NCI-H510A (cell line): ENCODE data around the gene SH3RF3.
"Not testable (repeated sequence)": the region's sequence is repeated elsewhere in the genome, so short reads cannot be mapped to it uniquely, and the experiment has no call there.

Source experiments
- DNase-seq: peaks from one replicate; lab custom pipeline; 2025; lab: John Stamatoyannopoulos, UW

The SH3RF3 gene

DNA sequence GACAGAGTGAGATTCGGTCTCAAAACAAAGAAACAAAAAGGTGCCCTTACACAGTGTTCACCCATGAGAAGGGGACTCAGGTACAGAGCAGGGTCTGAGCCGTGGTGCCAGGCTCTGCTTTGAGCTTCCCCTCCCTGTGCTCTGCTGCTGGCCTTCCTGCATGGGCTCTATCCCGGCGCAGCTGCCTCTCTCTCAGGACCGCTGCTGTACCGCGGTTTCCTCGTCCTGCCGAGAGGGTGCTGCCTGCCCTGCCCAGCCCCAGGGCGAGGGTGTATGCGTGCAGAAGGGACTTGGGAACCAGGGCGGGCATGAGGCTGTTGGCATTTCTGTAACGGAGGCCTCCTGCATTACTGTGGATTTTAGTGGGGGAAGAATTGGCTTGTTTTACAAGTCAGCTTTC lies 30.1 kb downstream of the SH3RF3 start:
- no peak for DNase-seq

DNA sequence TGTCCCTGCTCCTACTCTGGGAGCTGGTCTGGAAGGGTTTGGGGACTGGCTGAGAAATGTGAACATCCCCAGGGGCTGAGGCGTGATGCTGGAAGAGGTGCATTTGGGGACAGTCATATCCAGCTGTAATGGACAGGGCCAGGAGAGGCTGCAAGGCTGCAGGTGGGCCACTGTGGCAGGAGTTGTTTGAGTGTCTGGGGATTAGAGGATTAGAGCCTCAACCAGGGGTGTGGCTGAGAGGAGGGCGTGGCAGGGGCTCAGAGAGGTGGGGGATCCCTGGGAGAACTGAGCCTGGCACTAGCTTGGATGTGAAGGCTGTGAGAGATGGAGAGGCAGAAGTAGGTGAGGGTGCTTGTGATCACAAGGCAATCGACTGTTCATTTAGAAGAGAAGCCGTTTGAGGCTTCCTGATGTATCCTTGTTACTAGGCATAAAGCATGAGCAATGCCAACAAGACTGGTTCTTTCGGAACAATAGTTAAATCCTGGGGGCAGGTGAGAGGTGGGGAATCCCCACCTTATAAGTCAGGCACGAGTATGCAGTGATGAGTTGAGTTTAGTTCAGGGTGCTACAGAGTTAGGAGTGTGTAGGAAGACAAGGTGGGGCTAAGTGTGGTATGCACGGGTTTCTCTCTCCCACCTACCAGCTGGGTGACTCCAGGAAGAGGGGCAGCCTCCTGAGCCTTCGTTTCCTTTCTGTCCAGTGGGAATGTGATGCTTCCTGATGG lies 31.9 kb downstream of the SH3RF3 start:
- no peak for DNase-seq

DNA sequence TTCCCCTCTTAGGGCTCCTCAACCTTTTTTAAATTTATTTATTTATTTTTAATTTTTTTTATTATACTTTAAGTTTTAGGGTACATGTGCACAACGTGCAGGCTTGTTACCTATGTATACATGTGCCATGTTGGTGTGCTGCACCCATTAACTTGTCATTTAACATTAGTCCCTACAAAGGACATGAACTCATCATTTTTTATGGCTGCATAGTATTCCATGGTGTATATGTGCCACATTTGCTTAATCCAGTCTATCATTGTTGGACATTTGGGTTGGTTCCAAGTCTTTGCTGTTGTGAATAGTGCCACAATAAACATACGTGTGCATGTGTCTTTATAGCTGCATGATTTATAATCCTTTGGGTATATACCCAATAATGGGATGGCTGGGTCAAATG lies 33.4 kb downstream of the SH3RF3 start:
- not testable (repeated sequence) for DNase-seq

DNA sequence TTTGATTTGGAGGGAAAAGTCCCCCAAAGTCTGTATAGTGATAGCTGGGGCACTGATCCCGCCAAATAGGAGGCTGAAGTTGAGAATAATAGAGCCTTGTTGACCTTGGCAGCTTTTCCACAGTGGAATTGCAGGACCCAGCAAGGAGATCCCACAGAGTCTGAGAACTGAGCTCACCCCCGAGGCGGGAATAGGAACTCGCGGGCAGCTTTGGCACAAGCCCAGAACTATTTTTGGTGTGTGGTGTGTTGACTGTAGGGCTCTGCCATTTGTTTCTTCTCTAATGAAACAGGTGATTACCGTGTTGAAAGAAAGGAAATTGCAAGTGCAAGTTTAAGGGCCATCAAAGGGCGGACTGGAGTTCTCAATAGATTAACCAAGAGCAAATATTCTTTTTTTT lies 34.0 kb downstream of the SH3RF3 start:
- DNase-seq = no peak

DNA sequence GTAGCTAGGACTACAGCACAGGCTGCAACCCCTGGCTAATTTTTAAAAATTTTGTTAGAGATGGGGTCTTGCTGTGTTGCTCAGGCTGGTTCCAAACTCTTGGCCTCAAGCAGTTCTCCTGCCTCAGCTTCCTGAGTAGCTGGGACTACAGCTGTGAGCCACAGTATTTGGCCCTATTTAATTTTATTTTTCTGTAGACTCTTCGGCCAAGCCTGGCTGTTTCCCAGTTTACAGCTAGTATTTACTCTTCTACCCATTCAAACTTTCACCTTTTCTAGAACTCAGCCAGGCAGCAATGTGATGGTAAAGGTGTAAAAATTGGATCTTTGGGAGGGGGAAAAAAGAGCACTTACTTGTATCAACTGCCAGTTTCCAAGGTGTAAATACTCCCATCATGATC lies 35.3 kb downstream of the SH3RF3 start:
- no peak for DNase-seq

DNA sequence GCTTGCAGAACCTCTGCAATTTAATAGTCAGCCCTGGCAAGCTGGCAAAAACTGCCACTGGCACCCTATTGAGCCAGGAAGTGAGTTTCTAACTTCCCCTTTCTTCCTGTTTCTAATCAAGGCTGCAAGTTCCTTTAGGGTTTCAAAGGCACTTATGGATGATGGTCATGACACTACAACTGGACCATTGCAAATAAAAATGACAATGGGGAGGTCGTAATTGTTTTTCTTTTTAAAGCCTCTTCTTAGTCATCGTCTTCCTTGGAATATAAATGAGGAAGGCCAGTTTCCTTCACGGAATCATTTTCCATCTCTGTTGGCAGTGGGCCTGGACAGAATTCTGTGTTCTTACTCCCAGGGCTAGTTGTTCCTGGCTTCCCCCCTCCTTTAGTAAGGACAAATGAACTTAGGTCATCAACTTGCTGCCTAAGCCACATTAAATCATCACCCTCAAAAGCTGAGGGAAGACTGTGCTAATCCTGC lies 35.8 kb downstream of the SH3RF3 start:
- DNase-seq = no peak

DNA sequence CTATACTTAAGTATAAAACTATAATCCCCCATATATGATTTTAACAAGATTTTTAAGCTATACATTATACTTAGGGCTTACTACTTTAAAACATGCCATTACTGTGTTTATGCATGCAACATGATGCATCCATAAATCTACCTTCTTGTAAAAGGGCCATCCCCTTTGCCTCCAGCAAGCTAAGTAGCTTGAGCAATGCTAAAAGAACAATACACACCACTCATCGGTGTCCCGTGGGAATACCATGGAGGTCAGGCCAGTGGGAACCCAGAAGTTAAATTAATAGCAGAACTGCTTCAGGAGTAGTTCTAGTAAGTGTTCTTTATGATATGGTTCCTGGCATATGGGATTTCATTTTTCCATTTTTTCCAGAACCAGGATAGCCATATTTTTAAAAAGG lies 37.8 kb downstream of the SH3RF3 start:
- no peak for DNase-seq

DNA sequence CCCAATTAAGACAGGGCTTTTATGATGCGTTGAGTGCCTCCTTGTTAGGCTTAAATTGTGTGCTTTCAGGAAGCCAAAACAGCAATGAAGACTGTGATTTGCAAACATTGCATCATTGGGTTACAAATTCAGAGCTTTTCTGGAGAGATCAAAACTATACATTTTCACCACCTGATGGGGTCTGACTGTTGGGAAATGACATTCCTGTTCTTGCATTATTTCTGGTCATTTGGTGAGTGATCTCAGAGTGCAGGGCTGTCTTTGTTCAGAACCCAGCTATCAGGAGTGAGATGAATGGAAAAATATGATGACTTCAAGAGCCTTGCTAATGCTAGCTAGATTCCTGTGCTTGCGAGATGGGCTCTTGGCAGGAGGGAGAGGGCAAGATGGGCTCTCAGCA lies 39.1 kb downstream of the SH3RF3 start:
- DNase-seq = no peak

DNA sequence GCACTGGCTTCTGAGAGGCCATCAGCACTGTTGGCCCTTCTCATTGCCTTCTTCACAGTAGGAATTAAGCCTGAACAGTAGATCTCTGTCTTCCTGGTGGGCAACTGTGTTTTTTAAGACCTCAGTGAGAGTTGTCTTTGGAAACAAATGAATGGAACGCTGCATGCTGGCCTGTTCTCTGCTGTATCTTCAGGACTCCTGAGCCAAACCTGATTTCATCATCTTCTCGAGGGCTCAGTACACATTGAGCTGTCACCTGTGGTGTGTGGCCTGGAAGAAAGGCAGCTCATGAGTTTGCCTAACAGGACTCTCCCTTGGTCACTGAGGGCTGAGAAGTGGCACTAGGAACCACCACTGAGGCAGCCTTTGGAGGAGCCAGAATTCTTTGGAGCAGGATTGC lies 39.7 kb downstream of the SH3RF3 start:
- DNase-seq = no peak

DNA sequence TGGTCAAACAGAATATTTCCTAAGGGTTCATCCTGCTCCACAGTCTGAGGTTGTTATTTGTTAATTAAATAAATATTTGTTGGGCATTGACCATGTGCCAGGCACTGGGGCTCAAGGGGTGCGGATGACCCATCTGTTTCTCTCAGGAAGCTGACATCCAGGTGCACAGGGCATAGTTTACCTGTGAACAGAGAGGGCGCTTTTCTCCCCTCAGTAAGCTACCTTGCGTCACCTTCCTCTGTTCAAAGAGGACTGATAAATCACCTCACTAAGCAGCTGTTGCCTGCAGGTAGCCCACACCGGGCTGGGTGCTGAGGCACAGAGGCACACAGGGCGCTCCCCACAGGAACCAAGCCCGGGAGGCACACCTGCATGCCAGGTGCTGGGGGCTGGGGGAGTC lies 41.6 kb downstream of the SH3RF3 start:
- peak; percentile 66 for DNase-seq

DNA sequence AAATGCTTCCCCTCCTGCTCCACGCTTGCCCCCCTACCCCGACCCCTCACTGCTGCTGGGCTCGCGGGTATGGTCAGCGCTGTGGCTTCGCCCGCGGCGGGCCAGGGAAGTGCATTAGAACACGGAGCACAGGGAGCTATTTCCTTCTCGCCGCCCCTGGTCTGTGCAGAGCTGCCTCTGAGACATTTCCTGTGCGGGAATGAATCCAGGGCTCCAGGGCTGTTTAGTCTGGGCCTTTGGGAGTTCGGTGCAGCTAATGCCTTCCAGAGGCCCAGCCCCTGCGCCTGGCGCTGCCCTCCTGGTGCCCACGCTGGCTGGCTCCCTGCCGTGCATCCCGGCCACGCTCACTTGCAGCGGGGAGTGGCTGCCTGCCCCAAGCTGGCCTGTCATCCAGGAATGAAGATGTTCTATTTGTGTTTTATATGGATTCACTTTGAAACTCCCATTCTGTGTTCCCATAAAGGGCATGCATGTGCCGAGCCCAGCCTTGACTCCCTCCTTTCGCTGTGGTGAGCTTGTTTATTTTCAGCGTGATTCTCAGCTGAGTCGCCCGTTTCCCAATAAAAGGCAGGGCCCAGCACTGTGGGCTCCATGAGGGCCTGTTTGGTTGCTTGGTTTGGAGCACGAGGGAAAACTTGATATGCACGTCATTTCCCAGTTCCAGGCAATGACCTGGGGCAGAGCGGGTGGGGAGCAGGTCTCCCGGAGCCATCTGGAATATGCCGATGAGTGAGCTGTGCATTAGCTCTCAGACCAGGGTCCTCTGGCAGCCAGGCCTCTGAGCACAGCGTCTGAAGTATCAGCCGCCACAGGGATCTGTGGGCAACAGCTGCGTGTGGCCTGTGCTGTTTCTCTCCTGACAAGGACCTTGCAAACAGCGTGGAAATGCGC lies 42.7 kb downstream of the SH3RF3 start:
- peak; percentile 42 for DNase-seq

DNA sequence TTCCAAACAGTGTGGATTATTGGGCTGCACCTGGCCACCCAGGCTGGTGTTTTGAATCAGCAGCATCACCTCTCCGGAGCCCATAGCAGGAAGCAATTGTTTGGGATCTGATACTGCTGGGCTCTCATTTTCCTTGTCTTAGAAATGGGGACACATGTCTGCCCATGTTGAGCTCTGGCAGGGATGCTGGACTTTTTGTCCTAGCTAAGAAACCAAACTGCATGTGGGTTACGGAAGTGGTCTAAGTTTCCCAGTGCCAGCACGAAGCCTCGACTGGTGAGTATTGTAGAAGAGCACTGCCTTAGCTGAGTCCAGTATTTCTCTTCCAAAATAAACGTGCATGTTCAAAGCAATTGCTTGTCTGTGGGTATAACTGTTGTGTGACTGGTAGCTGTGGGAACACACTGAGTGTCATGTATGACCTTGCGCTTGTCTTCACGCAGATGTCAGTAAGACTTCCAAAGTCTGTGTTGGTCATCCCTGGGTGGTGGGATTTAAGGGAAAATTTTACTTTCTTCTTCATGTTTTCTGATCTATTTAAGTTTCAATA lies 43.6 kb downstream of the SH3RF3 start:
- DNase-seq = no peak

DNA sequence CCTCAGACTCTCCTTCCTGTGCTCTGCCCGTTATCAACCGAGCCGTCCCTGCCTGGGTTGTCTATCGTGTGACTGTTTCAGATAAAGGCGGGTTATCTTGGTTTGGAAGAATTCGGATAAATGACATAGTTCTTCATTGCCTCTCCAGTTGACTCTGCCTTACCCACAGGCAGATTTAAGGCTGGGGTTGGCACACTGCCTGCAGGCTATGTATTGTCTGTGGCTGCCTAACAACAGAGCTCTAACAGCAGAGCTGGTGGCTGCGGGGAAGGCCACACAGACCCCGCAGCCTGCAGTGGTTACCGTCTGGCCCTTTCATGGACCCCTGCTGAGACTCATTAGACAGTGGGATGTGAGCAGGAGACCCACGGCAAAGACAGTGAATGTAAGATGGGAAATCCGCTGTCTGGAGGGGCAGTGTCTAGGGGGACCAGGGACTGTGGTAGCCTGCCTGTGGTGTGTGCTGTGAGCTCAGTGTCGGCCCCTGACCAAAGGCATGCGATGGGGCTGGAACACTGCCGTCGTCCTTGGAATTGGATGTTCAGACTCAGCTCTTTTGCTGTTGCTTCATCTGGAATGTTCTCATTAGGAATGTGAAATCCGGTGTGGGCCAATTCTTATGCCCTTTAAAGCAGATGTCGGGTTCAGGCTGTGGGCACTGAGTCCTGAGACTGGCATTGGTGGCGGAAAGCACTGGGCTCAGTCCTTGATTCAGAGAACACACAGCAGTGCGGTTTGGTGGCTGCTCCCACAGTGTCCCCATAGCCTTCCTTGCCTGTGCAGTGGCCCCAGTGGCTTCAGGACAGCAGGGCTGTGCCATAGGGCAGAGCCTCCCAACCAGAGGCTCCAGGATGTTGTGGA lies 44.5 kb downstream of the SH3RF3 start:
- no peak for DNase-seq

DNA sequence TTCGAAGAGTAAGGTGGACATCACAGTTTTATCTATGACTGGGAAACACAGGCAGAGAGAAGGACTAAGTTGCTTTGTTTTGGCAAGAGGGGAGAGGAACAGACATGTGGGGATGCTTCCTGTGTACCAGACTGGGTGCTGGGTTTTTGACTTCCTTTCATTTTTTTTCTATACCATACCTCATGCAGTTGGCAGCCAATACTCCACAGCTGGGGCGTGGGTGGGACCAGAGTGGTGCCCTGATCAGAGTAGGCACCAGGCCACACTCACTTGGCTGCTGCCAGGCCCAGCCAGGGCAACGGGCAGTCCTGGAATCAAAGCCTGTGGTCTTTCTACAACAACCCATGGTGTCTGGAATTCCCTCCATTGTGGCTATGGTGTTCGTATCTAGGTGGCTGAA lies 45.2 kb downstream of the SH3RF3 start:
- DNase-seq = no peak

DNA sequence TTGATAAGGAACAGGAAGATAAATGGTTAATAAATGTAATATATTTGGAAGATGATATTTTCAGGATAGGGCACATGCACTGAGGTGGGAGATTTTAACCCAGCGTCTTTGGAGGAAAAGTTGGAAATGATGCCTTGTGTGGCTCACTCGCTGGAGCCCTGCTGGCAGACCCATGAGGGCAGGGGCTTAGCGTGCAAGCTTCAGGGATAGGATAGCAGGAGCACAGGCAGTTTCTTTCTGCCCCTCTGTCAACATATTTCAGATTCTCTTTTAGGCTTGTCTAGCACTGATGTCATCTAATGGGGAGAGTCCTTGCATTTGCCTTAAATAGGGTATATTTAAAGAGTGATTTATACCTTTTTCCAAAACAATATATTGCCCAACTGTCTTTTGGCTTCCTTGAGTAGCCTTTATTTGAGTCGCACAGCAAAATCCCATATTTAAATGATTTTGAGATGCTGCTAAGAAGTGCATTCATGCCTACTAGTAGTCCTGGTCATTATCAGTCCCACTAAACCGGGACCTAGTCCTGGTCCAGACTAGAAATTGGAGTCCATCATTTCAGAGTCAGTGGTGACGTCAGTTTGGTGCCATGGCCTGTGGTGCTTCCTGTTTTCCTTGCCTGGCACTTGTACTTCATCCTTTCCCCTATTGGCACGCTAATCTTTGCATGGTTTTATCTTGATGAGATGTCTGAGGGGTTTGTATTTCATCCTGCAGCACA lies 45.8 kb downstream of the SH3RF3 start:
- no peak for DNase-seq

DNA sequence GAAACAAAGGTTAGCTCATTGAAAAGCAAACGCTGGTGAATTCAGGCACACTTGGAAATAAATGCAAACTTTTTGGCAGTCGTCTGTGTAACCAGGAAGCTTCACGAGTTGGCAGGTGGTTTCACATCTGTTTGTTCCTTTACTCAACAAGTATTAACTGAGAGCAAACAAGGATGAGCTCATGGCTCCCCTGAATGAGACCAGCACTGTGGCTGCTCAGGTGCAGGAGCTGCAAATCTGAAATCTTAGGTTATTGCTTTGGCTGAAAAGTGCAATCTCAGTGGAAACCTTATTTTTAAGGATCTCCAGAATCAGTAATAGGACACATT lies 46.3 kb downstream of the SH3RF3 start:
- no peak for DNase-seq

DNA sequence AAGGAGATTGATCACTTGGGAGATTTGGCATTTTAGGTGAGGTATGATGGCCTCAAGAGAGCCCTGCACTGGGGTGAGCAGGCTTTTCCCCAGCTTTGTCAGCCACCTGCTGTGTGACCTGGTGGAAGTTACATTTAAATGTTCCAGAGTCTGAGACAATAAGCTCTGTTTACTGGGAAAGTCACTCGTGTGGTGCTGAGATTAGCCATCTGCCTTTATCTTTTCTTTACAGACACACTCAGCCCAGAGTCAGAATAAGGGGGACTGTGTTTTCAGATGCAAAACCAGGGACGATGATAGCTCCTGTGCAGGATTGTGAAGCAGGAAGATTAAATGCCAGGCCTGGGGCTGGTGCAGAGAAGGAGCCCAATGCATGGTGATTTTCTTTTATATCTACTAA lies 47.9 kb downstream of the SH3RF3 start:
- DNase-seq = no peak

DNA sequence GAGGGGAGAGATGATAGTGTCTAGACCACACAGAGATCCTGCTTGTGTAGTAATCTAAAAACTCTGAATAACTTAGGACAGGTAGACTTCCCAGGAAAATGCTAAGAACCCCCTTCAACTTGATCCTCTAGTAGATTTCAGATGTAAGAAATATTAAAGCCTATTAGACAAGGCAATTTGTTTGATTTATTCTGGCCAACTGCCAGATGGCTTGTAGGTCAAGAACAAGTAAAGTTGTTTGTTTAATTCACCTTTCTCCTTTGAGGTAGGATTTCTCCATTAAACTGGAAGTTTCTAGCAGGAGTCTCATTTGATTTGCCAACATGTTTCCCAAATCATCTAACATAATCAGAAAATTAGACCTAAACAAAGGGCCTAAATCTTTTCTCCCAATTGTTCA lies 48.6 kb downstream of the SH3RF3 start:
- no peak for DNase-seq

DNA sequence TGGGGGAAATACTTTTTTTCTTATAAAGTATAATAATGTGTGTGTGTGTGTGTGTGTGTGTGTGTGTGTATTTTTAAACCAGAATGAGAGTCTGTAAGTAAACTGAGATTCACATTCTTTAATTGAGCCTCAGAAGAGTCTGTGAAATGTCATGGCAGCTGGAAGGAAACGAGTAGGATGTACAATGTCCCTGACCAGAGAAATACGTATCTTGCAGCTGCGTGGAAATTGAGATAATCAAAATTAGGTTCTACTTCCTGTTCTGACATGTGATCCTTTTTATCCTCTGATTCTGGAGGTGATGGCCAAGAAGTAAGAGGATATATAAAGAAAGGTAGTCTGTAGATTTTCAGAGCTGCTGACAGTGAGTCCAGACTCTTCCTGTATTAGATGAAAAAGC lies 50.0 kb downstream of the SH3RF3 start:
- DNase-seq = no peak

DNA sequence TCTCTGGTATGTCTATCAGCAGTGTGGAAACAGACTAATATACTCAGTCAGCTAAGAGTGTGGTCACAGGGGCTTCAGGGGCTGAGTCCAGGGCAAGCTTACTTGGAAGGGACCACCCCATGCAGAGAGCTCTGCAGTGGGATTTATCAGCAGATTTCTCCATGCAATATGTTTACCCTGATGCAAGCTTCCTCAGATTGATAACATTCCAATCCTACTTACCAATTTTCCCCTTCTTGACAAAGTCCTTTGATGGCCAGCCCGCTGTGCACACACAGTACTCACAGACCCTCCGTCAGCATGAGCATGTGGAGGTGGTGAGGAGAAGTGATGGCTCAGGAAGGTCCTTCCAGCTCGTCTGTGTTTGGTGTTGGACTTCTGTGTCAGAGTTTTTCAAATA lies 51.8 kb downstream of the SH3RF3 start:
- no peak for DNase-seq

DNA sequence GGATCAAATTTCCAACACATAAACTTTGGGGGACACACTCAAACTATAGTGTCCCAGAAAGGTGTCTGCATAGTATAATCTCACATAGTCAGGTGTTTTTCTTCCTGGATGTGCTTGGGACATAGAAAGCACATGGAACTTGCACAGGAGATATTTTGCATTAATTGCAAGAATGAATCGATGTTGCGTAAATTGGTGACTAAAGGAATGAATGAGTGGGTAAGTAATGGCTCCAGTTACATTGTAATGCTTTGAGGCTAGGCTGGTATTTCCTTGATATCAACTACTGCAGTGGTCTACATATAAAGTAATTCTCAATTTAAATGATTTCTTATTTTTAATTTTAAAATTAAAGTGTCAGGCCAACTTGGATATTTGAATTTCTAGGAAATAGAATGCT lies 53.4 kb downstream of the SH3RF3 start:
- DNase-seq = no peak

DNA sequence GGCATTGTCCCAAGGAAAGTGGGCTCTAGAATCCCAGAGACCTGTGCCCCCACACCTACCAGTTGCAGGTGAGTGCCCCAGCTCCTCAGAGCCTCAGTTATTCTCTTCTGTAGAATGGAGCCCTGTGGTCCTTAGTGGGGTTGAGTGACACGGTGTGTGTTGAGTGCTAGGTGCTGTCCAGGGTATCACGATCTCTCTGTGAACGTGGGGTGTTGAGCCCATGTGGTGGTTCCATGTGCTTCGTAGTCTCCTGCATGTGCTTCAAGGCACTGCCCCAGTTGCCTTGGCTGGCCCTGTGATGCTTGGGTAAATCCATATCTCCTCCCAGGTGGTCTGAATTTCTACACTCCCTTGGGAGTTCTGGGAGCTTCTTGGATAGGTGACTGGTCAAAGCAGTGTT lies 54.9 kb downstream of the SH3RF3 start:
- no peak for DNase-seq
